Peyer's patch (tissue), 4 donors: Measurements from ENCODE around the gene SYNPO. TPM values are rescaled to one million over a fixed set of nuclear protein-coding genes. Genes with fewer than 3 reads are reported as not detected.

Experiments
- DNase-seq, 3 donors: peaks; one replicate each; pipeline ENCODE4 v3.0.0-alpha.2; 2017 to 2019
- H3K27ac ChIP-seq, 4 donors: fragments of 200-600 bp; sonication (generic); one replicate each; pipeline ENCODE4 v1.5.1; 2016 to 2019
- H3K27me3 ChIP-seq, 2 donors: fragments of 200-600 bp; sonication (generic); one replicate each; pipeline ENCODE4 v1.5.1; 2019
- H3K36me3 ChIP-seq, 3 donors: fragments of 200-600 bp; sonication (generic); one replicate each; pipeline ENCODE4 v1.5.1; 2016 to 2019
- H3K4me1 ChIP-seq, 4 donors: fragments of 200-600 bp; sonication (generic); one replicate each; pipeline ENCODE4 v1.5.1; 2016 to 2019
- H3K4me3 ChIP-seq, 4 donors: fragments of 200-600 bp; sonication (generic); 1 replicate in 3 of 4; 2 replicates in 1 of 4; pipeline ENCODE4 v1.5.1; 2016 to 2019; ENCODE audit warnings: mild to moderate bottlenecking in 1 of 4
- H3K9me3 ChIP-seq, 4 donors: fragments of 200-600 bp; sonication (generic); one replicate each; pipeline ENCODE4 v1.5.1; 2016 to 2019; ENCODE audit warnings: mild to moderate bottlenecking in 1 of 4
- CTCF ChIP-seq, 6 experiments: fragments of 450-650 bp in 4 of 6; fragments of 200-600 bp in 2 of 6; sonication (generic) in 1 of 6; IDR thresholded peaks; one replicate each; pipeline ENCODE4 v1.5.1; 2017 to 2019; ENCODE audit warnings: antibody characterized with exemption in 6 of 6, mild to moderate bottlenecking in 3 of 6, moderate library complexity in 1 of 6
- POLR2A ChIP-seq, 2 donors: fragments of 450-650 bp; IDR thresholded peaks; one replicate each; pipeline ENCODE4 v1.5.1; 2017; ENCODE audit warnings: antibody characterized with exemption in 2 of 2, mild to moderate bottlenecking in 2 of 2, moderate library complexity in 2 of 2
- total RNA-seq, 4 donors: library from RNA; depleted of rRNA; stranded (reverse); fragments of >200 nt; gene quantifications; one replicate each; pipeline ENCODE4 v1.1.0, GENCODE V29; 2016

The SYNPO gene
- total RNA-seq, 4 donors from 2014 or later: 28.1 to 93.3 (median 75.8) TPM

DNA sequence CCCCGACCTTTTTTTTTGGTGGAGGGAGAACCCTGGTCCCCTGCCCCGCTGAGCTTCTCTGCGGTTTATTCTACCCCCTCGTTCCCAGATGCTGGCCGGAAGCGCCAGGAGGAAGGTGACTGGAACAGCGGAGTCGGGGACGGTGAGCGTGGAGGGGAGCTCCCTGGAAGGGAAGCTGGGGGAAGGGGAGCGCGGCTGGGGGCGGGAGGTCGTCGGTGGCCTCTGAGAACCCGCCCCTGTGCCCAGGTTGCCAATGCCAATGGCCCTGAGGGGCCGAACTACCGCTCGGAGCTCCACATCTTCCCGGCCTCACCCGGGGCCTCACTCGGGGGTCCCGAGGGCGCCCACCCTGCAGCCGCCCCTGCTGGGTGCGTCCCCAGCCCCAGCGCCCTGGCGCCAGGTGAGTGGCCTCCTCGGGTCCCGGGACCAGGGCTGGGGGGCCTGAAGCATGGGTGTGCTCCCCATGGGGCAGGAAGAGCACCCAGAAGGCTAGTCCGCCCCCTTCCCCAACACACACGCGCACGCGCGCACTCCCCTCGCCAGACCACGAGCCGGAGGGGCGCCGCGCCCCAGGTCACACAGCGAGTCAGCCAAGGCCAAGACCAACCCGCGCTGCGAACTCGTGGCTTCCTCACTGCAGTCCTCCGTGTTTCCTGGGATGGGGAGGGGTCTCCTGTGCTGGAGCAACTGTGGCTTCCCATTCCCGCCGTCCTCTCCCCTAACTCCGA, 31.2 kb downstream of the SYNPO start:
- Histone ChIP-seq H3K36me3 (no peaks in the 10 kb centered on the region), H3K4me3 (peak overlapping the region; percentile 26 to 57 (median 50)), H3K27me3 (peaks cover 0 to 9% of the 10 kb centered on the region in 2 donors), H3K4me1 (peaks cover 0 to 22% (median 11%) of the 10 kb centered on the region in 4 donors), H3K9me3 (no peaks in the 10 kb centered on the region), H3K27ac (peak overlapping the region in 2 of 4 donors; percentile 2 to 14)
- TF ChIP-seq POLR2A (IDR thresholded peaks at IDR 0.05) (no peak), CTCF (IDR thresholded peaks at IDR 0.05) (no peak)
- DNase-seq: no peak

- Histone ChIP-seq H3K27ac (peak overlapping the region in 2 of 4 donors; percentile 2 to 14), H3K27me3 (peaks cover 0 to 9% of the 10 kb centered on the region in 2 donors), H3K36me3 (no peaks in the 10 kb centered on the region), H3K4me3 (peak overlapping the region; percentile 26 to 57 (median 50)), H3K9me3 (no peaks in the 10 kb centered on the region), H3K4me1 (peaks cover 0 to 22% (median 11%) of the 10 kb centered on the region in 4 donors)
- TF ChIP-seq POLR2A (IDR thresholded peaks at IDR 0.05): no peak
- TF ChIP-seq CTCF (IDR thresholded peaks at IDR 0.05): no peak
- peak in 1 of 3 donors; percentile 59 for DNase-seq
Measured at GRCh38 chr5:150672237-150672883, 31.9 kb downstream of the SYNPO start.

DNA sequence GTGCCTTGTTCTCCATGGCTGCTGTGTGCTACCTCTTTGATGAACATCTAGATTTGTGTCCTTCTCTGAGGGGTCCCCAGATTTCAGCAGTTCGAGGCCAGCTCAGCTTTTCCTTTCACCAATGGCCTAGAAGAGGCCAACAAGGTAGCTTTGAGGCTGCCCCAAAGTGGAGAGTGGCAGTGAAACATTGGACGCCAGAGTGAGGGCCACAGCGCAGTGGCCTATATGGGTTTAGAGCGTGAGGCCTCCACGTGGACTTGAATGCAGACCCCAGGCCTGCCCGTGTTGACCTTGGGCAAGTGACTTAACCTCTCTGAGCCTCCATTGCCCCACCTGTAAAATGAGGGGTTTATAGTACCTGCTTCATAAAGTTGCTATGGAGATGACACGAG, 32.4 kb downstream of the SYNPO start:
- Histone ChIP-seq H3K36me3 (no peaks in the 10 kb centered on the region), H3K9me3 (no peaks in the 10 kb centered on the region), H3K27me3 (peaks cover 0 to 9% of the 10 kb centered on the region in 2 donors), H3K4me1 (peaks cover 0 to 22% (median 11%) of the 10 kb centered on the region in 4 donors), H3K27ac (peak overlapping the region in 1 of 4 donors; percentile 2), H3K4me3 (peak overlapping the region in 2 of 4 donors; percentile 53 to 57)
- TF ChIP-seq CTCF (IDR thresholded peaks at IDR 0.05): no peak
- TF ChIP-seq POLR2A (IDR thresholded peaks at IDR 0.05): no peak
- DNase-seq: no peak

GRCh38 chr5:150674341-150674821, 33.9 kb downstream of the SYNPO start:
- H3K36me3 ChIP-seq: no peaks in the 10 kb centered on the region
- DNase-seq: no peak
- H3K9me3 ChIP-seq: no peaks in the 10 kb centered on the region
- peaks cover 0 to 22% (median 11%) of the 10 kb centered on the region in 4 donors for H3K4me1 ChIP-seq
- TF ChIP-seq POLR2A (IDR thresholded peaks at IDR 0.05) (no peak), CTCF (IDR thresholded peaks at IDR 0.05) (no peak)
- H3K27me3 ChIP-seq: peaks cover 0 to 9% of the 10 kb centered on the region in 2 donors
- peak overlapping the region in 3 of 4 donors; percentile 14 to 39 (median 31) for H3K27ac ChIP-seq
- H3K4me3 ChIP-seq: no peak overlapping the region

DNA sequence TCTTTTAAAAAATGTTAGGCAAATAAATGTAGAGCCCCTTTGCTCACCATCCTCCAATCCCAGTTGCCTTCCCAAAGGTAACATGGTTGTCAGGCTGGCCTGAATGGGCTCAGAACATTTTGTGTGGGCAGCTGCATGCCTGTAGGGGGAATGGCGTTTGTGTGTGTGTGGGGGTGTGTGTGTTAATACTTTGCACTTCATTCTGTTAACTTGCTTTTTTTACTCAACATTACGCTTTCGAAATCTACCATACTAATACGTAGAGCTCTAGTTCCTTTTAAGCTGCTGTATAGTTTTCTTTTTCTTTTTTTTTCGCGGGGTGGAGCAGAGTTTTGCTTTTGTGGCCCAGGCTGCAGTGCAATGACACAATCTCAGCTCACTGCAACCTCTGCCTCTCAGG, 34.6 kb downstream of the SYNPO start:
- Histone ChIP-seq H3K36me3 (no peaks in the 10 kb centered on the region), H3K27ac (no peak overlapping the region), H3K4me3 (no peak overlapping the region), H3K27me3 (peaks cover 0 to 9% of the 10 kb centered on the region in 2 donors), H3K4me1 (peaks cover 0 to 22% (median 11%) of the 10 kb centered on the region in 4 donors), H3K9me3 (no peaks in the 10 kb centered on the region)
- TF ChIP-seq CTCF (IDR thresholded peaks at IDR 0.05) (no peak), POLR2A (IDR thresholded peaks at IDR 0.05) (no peak)
- DNase-seq: no peak
